HCT116 (cell line): Measurements from ENCODE around the gene PLEKHH2. TPM values are rescaled to one million over a fixed set of nuclear protein-coding genes. Genes with fewer than 3 reads are reported as not detected.

Source experiments
- ATAC-seq: fragments of 200-7000 bp; cut with Tn5 transposase; 2 replicates; pipeline ENCODE4 v1.9.1; 2020; ENCODE audit warnings: mild to moderate bottlenecking, moderate library complexity
- BruUV-seq: library from RNA; stranded (reverse); fragments of 400-500 nt; replicated peaks from 2 replicates; lab custom pipeline; 2021; lab: Mats Ljungman, UMichigan
- CTCF ChIA-PET: fragments of 300-600 bp; sonication (Branson Sonifier 250); formaldehyde crosslinking; loops from one replicate; lab custom pipeline; 2021; ENCODE audit warnings: antibody characterized with exemption; lab: Charles Lee
- POLR2A ChIA-PET: fragments of 300-600, 350-600 bp; sonication (Branson Sonifier 250); formaldehyde crosslinking; loops from one replicate; lab custom pipeline; 2021; ENCODE audit warnings: antibody characterized with exemption; lab: Charles Lee
- RAD21 ChIA-PET, 2 experiments: fragments of 300-600 bp; sonication (Branson Sonifier 250); formaldehyde crosslinking; loops; one replicate each; lab custom pipeline; 2023; ENCODE audit warnings: low total read pairs in 2 of 2; ENCODE audit not compliant: uncharacterized antibody in 2 of 2, unreplicated experiment in 2 of 2, low non-redundant PET in 1 of 2; lab: Charles Lee
- DNase-seq: peaks from one replicate; pipeline ENCODE4 v3.0.0-alpha.2; 2010; ENCODE audit warnings: low read depth, low spot score
- H2AFZ ChIP-seq: fragments of 200-600 bp; shearing (Covaris generic), sonication (generic); 2 replicates; pipeline ENCODE4 v1.6.1; 2017; ENCODE audit warnings: low read depth, mixed run types, mixed read lengths, antibody characterized with exemption, low read length; ENCODE audit not compliant: poor library complexity, severe bottlenecking
- H3K27ac ChIP-seq: 2 replicates; pipeline ENCODE4 v1.5.1; 2012; ENCODE audit warnings: low read depth, low read length
- H3K27me3 ChIP-seq: fragments of 200-600 bp; sonication (generic); 2 replicates; pipeline ENCODE4 v1.6.1; 2016; ENCODE audit warnings: mixed run types, low read length, mixed read lengths; ENCODE audit not compliant: insufficient read depth
- H3K36me3 ChIP-seq, 2 experiments: fragments of 200-500 bp in 1 of 2; fragments of 200-600 bp in 1 of 2; sonication (Bioruptor generic) in 1 of 2; sonication (generic) in 1 of 2; 2 replicates each; pipeline versions ENCODE4 v1.5.1 to v1.6.1; 2014 to 2016; ENCODE audit warnings: low read length in 2 of 2, inconsistent platforms in 1 of 2, mixed read lengths in 1 of 2, mixed run types in 1 of 2; ENCODE audit not compliant: insufficient read depth in 2 of 2, control insufficient read depth in 1 of 2
- H3K4me1 ChIP-seq, 2 experiments: fragments of 200-600 bp in 1 of 2; sonication (generic) in 1 of 2; 2 replicates each; pipeline versions ENCODE4 v1.5.1 to v1.6.1; 2012 to 2017; ENCODE audit warnings: low read length in 2 of 2, inconsistent platforms in 1 of 2, mild to moderate bottlenecking in 1 of 2, mixed read lengths in 1 of 2, mixed run types in 1 of 2, moderate library complexity in 1 of 2; ENCODE audit not compliant: insufficient read depth in 2 of 2, control insufficient read depth in 1 of 2
- H3K4me2 ChIP-seq: fragments of 200-600 bp; sonication (generic); 2 replicates; pipeline ENCODE4 v1.6.1; 2017; ENCODE audit warnings: mixed run types, low read length, mixed read lengths
- H3K4me3 ChIP-seq, 2 experiments: fragments of 200-600 bp in 1 of 2; sonication (generic) in 1 of 2; replicated peaks in 1 of 2; 2 replicates each; pipeline ENCODE4 v1.5.1; 2011 to 2016; ENCODE audit warnings: low read length in 2 of 2, control low read depth in 1 of 2, low read depth in 1 of 2, mild to moderate bottlenecking in 1 of 2, mixed read lengths in 1 of 2, mixed run types in 1 of 2
- H3K79me2 ChIP-seq: fragments of 200-600 bp; sonication (generic); 2 replicates; pipeline ENCODE4 v1.6.1; 2017; ENCODE audit warnings: mild to moderate bottlenecking, mixed run types, low read length, moderate library complexity, mixed read lengths; ENCODE audit not compliant: insufficient read depth
- H3K9ac ChIP-seq: fragments of 200-600 bp; sonication (generic); 2 replicates; pipeline ENCODE4 v1.6.1; 2016; ENCODE audit warnings: low read length, mixed read lengths
- H3K9me2 ChIP-seq: fragments of 200-600 bp; sonication (generic), shearing (Covaris generic); 2 replicates; pipeline ENCODE4 v1.6.1; 2017; ENCODE audit warnings: mixed run types, mild to moderate bottlenecking, moderate library complexity; ENCODE audit not compliant: insufficient read depth
- H3K9me3 ChIP-seq, 2 experiments: fragments of 200-500 bp in 1 of 2; fragments of 200-600 bp in 1 of 2; sonication (Bioruptor generic) in 1 of 2; sonication (generic) in 1 of 2; 2 replicates each; pipeline ENCODE4 v1.6.1; 2014 to 2017; ENCODE audit warnings: low read length in 2 of 2, mixed read lengths in 2 of 2, inconsistent platforms in 1 of 2, low read depth in 1 of 2, mild to moderate bottlenecking in 1 of 2, mixed run types in 1 of 2, moderate library complexity in 1 of 2; ENCODE audit not compliant: control insufficient read depth in 1 of 2, insufficient read depth in 1 of 2
- H4K20me1 ChIP-seq: fragments of 200-600 bp; sonication (generic), shearing (Covaris generic); 2 replicates; pipeline ENCODE4 v1.6.1; 2017; ENCODE audit warnings: mixed run types, mild to moderate bottlenecking, moderate library complexity; ENCODE audit not compliant: insufficient read depth
- CBX3 ChIP-seq: IDR thresholded peaks from 2 replicates; pipeline ENCODE4 v1.6.1; 2012; ENCODE audit warnings: low read depth
- CEBPB ChIP-seq: IDR thresholded peaks from 2 replicates; pipeline ENCODE4 v1.6.1; 2012; ENCODE audit warnings: low read depth
- EGR1 ChIP-seq: IDR thresholded peaks from 2 replicates; pipeline ENCODE4 v1.6.1; 2012; ENCODE audit warnings: low read depth
- ELF1 ChIP-seq: IDR thresholded peaks from 2 replicates; pipeline ENCODE4 v1.6.1; 2012; ENCODE audit warnings: low read depth, borderline replicate concordance
- EZH2 ChIP-seq: fragments of 200-600 bp; sonication (generic); IDR thresholded peaks from 2 replicates; pipeline ENCODE4 v1.6.1; 2017; ENCODE audit warnings: antibody characterized with exemption, mixed run types
- POLR2A ChIP-seq: IDR thresholded peaks from 2 replicates; pipeline ENCODE4 v1.7.0; 2011; ENCODE audit warnings: borderline replicate concordance; ENCODE audit not compliant: insufficient read depth, insufficient read length; ENCODE audit errors: extremely low read depth
- POLR2AphosphoS5 ChIP-seq: IDR thresholded peaks from 2 replicates; pipeline ENCODE4 v1.6.1; 2011; ENCODE audit warnings: mild to moderate bottlenecking, low read depth, low read length, moderate library complexity
- RAD21 ChIP-seq: IDR thresholded peaks from 2 replicates; pipeline ENCODE4 v1.6.1; 2012; ENCODE audit warnings: low read depth, mild to moderate bottlenecking
- SIN3A ChIP-seq: IDR thresholded peaks from 2 replicates; pipeline ENCODE4 v1.6.1; 2012; ENCODE audit warnings: low read depth
- SRF ChIP-seq: IDR thresholded peaks from 2 replicates; pipeline ENCODE4 v1.6.1; 2012; ENCODE audit warnings: low read depth
- TCF7L2 ChIP-seq: IDR thresholded peaks from 2 replicates; pipeline ENCODE4 v1.7.0; 2011; ENCODE audit warnings: borderline replicate concordance, inconsistent platforms; ENCODE audit not compliant: insufficient read depth, insufficient read length; ENCODE audit errors: extremely low read depth
- ZFX ChIP-seq: fragments of 450-650 bp; IDR thresholded peaks from 2 replicates; pipeline ENCODE4 v1.6.1; 2017
- ZNF274 ChIP-seq: fragments of 200-500 bp; sonication (Bioruptor generic); IDR thresholded peaks from 2 replicates; pipeline ENCODE4 v1.6.1; 2014; ENCODE audit warnings: mild to moderate bottlenecking, low read depth, low read length, inconsistent platforms
- intact Hi-C: fragments of 100-400 bp; cut with micrococcal nuclease; formaldehyde crosslinking; loops from 2 replicates; pipeline ENCODE4 v1.10.0; 2022
- total RNA-seq: library from RNA; stranded (reverse); gene quantifications from one replicate; pipeline ENCODE4 v1.2.1, GENCODE V29; 2021; ENCODE audit not compliant: unreplicated experiment
- TF ChIP-seq, protein P1 (sequence below): IDR thresholded peaks from 2 replicates; pipeline ENCODE4 v1.6.1; 2012; ENCODE audit warnings: low read depth
- TF ChIP-seq, protein P2 (sequence below): IDR thresholded peaks from 2 replicates; pipeline ENCODE4 v1.6.1; 2012

Gene PLEKHH2
- total RNA-seq, 1 experiment from 2014 or later: 7.8 TPM

DNA sequence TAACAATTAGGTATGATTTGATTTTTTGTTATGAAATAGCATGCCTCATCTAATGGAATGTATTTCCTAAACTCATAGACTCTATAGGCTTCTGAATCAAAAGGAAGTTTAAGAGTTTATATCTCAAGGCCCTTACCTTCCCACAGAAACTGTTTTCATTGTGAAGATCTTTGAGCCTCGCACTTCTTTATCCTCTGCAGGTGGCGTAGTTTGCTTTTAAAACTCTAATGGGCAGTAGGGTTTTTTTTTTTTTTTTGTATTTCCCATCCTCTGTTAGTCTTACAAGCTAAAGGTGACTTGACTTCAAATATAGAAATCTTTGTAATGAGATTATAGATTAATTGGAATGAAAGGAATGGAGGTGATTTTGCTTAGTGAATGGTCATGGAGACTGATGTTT lies 165.1 kb downstream of the PLEKHH2 start:
- no peaks in the 10 kb centered on the region for H3K79me2 ChIP-seq
- TF ChIP-seq, protein P1, sequence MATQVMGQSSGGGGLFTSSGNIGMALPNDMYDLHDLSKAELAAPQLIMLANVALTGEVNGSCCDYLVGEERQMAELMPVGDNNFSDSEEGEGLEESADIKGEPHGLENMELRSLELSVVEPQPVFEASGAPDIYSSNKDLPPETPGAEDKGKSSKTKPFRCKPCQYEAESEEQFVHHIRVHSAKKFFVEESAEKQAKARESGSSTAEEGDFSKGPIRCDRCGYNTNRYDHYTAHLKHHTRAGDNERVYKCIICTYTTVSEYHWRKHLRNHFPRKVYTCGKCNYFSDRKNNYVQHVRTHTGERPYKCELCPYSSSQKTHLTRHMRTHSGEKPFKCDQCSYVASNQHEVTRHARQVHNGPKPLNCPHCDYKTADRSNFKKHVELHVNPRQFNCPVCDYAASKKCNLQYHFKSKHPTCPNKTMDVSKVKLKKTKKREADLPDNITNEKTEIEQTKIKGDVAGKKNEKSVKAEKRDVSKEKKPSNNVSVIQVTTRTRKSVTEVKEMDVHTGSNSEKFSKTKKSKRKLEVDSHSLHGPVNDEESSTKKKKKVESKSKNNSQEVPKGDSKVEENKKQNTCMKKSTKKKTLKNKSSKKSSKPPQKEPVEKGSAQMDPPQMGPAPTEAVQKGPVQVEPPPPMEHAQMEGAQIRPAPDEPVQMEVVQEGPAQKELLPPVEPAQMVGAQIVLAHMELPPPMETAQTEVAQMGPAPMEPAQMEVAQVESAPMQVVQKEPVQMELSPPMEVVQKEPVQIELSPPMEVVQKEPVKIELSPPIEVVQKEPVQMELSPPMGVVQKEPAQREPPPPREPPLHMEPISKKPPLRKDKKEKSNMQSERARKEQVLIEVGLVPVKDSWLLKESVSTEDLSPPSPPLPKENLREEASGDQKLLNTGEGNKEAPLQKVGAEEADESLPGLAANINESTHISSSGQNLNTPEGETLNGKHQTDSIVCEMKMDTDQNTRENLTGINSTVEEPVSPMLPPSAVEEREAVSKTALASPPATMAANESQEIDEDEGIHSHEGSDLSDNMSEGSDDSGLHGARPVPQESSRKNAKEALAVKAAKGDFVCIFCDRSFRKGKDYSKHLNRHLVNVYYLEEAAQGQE: no peak
- TF ChIP-seq TCF7L2 (no peak), POLR2A (no peak), RAD21 (0 out of 2 replicates have a peak, but pooled peaks have one; percentile 16), CEBPB (no peak)
- TF ChIP-seq, all 23 proteins: peak for 1
- no peaks in the 10 kb centered on the region for H3K9me2 ChIP-seq
- no peaks in the 10 kb centered on the region for H3K9me3 ChIP-seq
- H3K27ac ChIP-seq: no peak overlapping the region
- DNase-seq (no peak), ATAC-seq (no peak)
- no peaks in the 10 kb centered on the region for H3K36me3 ChIP-seq
- RAD21 ChIA-PET: no interaction called here
- no peak overlapping the region for H3K4me2 ChIP-seq
- no peaks in the 10 kb centered on the region for H3K27me3 ChIP-seq
- no peak overlapping the region for H3K9ac ChIP-seq
- BruUV-seq: no TSS peak
- POLR2A ChIA-PET: no interaction called here
- H3K4me1 ChIP-seq: no peaks in the 10 kb centered on the region
- no peak overlapping the region for H2AFZ ChIP-seq
- no peaks in the 10 kb centered on the region for H4K20me1 ChIP-seq
- H3K4me3 ChIP-seq: no peak overlapping the region
- intact Hi-C loops: no loop called here
- CTCF ChIA-PET: no interaction called here

DNA sequence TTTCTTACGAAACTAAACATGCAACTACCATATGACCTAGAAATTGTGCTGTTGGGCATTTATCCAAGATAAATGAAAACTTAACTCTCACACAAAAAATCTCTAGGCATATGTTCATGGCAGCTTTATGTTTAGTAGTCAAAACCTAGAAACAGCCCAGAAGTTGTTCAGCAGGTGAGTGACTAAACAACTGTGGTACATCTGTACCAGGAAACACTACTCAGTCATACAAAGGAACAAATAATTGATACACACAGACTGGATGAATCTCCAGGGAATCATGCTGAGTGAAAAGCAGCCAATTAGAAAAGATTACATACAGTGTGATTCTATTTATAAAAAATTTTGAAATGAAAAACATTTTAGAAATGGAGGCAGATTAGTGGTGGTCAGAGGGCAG lies 166.1 kb downstream of the PLEKHH2 start:
- H3K9ac ChIP-seq: no peak overlapping the region
- no peak overlapping the region for H2AFZ ChIP-seq
- H3K9me2 ChIP-seq: no peaks in the 10 kb centered on the region
- TF ChIP-seq SIN3A (no peak), CBX3 (no peak), EZH2 (no peak), ZFX (no peak), ELF1 (no peak), RAD21 (no peak), EGR1 (no peak), ZNF274 (no peak), POLR2AphosphoS5 (no peak), SRF (no peak), TCF7L2 (no peak)
- TF ChIP-seq, protein P2, sequence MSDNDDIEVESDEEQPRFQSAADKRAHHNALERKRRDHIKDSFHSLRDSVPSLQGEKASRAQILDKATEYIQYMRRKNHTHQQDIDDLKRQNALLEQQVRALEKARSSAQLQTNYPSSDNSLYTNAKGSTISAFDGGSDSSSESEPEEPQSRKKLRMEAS: no peak
- ChIA-PET CTCF (no interaction called here), POLR2A (no interaction called here), RAD21 (no interaction called here)
- H3K27ac ChIP-seq: no peak overlapping the region
- no peaks in the 10 kb centered on the region for H4K20me1 ChIP-seq
- DNase-seq: no peak
- H3K4me2 ChIP-seq: no peak overlapping the region
- ATAC-seq: no peak
- H3K79me2 ChIP-seq: no peaks in the 10 kb centered on the region
- no peaks in the 10 kb centered on the region for H3K9me3 ChIP-seq
- no peaks in the 10 kb centered on the region for H3K36me3 ChIP-seq
- BruUV-seq: no TSS peak
- H3K4me3 ChIP-seq: no peak overlapping the region
- H3K4me1 ChIP-seq: no peaks in the 10 kb centered on the region
- intact Hi-C loops: no loop called here
- H3K27me3 ChIP-seq: no peaks in the 10 kb centered on the region
